T-helper 9 cell (primary cell): Measurements from ENCODE around the gene FDPS.
"Not testable (repeated sequence)": the region's sequence is repeated elsewhere in the genome, so short reads cannot be mapped to it uniquely, and the experiment has no call there.

Experiments
- DNase-seq: peaks from one replicate; pipeline ENCODE4 v3.0.0-alpha.2; 2020

Gene FDPS

DNA sequence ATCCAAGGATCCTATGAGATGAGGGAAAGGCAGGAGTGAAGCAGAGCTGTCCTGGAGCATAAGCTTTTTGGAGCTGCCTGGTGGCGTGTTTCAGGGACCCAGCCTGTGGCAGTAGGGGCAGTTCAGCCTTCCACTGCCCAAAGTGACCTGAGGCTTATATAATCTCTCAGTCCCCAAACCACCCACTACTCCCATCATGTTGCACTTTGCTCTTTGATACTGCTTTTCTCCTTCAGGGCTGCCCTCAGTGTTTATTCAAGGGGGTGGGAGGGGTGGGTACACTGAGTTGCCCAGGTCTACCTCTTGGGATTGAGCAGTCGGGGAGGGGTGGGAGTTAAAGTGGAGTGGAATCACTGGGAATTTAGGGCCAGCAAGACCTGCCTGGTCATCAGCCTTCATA lies 22.1 kb upstream of the FDPS start:
- DNase-seq = no peak

DNA sequence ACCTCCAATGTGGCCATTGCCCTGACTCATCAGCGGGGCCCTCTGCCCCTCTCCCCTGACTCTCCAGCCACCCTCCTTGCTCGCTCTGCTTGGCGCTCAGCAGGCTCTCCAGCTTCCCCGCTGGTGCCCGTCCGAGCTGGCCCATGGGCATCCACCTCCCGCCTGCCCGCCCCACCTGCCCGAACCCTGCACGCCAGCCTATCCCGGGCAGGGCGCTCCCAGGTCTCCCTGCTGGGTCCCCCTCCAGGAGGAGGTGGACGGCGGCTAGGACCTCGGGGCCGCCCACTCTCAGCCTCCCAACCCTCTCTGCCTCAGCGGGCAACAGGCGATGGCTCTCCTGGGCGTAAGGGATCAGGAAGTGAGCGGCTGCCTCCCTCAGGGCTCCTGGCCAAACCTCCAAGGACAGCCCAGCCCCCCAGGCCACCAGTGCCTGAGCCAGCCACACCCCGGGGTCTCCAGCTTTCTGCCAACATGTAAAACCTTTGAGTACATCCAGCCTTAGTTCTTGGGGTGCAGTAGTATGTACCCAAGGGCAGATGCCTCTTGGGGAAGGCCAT lies 20.6 kb upstream of the FDPS start:
- no peak for DNase-seq

DNA sequence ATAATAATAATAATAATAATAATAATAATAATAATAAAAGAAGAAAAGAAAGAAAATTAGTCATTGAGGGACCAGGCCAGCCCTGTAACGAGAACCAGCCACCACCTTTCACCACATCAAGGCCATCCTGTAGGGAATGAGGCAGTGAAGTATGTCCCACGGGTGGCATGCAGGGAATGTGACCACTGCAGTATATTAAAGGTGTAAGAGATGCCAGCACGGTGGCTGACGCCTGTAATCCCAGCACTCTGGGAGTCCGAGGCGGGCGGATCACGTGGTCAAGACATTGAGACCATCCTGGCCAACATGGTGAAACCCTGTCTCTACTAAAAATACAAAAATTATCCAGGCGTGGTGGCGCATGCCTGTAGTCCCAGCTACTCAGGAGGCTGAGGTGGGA lies 17.7 kb upstream of the FDPS start:
- not testable (repeated sequence) for DNase-seq

DNA sequence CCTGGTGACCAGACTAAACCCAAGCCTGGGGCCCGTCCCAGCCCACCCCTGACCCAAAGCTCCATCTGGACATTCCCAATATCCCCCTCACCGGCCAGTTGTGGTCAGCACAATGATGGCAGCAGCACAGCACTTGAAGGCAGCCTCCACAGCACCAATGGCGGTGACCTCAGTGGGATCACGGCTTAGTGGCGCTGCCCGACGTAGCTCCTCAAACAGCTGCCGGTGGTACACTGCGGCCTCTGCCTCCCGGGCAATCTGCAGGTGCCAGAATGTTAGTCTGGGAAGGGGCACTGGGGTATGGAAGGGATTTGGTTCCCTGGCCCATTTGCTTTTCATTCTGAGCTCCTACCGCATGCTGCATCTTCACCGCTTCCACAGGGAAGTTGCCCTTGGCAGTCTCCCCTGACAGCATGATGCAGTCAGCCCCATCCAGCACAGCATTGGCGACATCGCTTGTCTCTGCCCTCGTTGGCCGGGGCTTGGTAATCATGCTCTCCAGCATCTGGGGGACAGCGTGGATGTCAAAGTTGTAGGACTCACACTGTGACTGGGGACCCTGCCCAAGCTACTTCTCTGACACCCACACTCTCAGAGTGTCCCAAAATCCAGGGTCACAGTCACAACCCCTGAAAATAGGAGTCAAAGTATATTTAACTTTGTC lies 15.4 kb upstream of the FDPS start:
- no peak for DNase-seq

DNA sequence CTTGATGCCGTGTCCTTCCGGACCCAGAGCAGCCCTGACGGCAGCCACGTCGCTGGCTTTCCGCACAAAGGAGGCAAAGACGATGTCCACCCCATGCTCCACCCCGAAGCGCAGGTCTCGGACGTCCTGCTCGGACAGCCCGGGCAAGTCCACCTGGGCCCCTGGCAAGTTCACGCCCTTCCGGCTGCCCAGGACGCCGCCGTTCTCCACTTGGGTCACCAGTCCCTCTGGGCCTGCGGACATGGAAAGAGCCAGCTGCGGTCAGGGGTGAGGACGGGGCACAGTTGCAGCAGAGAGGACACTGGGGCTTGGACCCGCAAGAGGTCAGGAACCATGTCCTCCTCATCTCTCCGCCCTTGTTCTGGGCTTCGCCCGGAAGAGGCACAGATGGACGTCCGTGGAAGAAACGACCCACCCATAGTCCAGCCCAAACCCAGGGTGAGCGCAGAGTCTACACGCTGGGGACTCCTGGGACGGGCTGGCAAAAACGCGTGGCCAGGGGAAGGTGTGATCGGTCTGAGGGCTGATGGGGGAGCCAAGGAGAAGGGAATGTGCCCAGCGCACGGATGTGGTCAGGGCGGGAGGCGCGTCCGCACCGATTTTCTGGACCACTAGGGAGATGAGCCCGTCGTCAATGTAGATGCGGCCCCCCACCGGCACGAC lies 14.0 kb upstream of the FDPS start:
- DNase-seq = no peak

DNA sequence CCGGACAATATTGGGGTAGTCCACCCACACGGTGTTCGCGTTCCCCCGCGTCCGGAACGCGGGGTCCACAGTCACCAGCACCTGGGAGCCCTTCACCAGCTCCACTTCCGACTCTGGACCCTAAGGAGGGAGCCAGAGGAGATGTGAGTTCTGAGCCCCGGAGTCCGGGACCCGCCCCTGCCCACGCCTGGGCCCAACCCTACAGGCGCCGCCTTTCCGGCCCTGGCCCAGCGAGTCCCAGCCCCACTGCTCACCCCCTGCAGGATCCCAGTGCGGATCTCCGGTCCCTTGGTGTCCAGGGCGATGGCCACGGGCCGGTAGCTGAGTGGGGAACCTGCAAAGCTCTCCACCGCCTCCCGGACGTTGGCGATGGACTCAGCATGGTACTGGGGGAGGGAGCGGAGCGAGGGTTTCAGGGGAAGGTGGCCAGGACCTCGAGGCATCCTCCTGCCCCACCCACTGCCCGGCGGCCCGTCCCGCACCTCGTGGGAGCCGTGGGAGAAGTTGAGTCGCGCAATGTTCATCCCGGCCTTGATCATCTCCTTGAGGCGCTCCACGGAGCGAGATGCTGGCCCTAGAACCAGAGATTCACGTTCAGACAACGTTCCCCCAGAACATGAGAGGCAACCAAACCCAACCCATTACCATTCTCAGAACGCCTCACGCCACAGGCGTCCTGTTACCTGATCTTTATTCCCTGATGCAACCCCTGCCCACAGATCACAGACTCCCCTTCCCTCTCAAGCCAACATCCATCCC lies 13.3 kb upstream of the FDPS start:
- no peak for DNase-seq

DNA sequence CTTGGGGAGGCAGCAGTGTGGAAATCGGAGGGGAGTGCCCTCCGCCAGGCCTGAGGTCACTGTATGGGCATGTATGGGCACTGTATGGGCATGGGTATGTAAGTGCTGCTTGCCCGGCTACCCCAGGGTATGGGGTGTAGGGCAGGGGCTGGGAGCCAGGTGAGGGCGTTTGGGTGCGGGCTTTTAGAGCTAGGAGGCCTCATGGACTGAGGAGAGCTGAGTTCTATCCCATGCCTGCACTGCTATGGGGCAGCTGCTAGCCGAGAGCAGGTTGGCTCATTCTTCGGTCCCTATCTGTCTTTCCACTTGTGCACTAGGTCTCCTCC lies 12.8 kb upstream of the FDPS start:
- DNase-seq = no peak

DNA sequence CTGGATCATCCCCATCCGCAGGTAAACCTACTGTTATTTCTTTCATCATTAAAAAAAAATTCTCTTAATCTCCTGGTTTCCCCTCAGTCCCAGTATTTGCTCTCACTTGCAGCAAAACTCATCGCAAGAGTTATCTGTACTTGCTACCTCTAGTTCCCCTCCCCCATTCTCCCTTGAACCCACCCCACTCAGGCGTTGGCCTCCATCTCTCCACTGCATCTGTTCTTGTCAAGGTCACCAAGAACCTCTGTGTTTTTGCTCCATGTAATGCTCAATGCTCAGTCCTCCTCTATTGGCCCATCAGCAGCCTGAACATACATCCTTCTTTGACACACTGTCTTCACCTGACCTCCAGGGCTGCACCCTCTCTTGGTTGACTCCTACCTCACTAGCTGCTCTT lies 12.0 kb upstream of the FDPS start:
- DNase-seq = no peak

DNA sequence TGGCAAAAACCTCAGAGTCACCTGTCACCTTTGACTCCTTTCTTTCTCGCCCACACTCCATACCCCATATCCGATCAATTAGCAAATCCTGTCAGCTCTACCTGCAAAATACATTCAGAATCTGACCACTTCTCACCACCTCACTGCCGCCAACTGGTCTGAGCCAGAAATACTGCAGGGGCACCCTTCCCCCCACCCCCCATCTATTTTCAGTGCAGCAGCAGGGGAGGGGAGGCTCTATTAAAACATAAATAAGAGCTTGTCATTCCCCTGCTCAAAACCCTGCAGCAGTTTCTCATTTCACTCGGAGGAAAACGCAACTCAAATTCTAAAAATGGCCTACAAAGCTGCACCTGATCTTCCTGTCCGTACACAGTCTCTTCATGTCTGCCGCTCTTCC lies 11.3 kb upstream of the FDPS start:
- no peak for DNase-seq

DNA sequence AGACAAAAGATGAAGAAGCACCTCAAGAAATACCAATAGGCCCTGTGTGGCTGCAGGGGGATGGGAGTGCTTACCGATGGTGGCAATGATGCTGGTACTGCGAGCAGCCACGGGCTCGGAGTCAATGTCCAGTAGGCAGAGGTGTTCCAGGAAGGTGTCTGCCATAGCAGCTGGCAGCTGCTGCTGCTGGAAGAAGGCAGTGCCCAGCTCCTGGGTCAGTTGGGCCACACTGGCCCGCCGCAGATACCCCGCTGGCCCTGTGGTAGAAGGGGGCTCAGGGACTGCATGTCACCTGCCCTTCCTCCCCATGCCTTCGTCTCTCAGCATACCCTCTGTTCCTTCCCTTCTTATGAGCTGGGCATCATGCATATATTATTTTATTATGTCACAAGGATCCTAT lies 8.6 kb upstream of the FDPS start:
- no peak for DNase-seq

DNA sequence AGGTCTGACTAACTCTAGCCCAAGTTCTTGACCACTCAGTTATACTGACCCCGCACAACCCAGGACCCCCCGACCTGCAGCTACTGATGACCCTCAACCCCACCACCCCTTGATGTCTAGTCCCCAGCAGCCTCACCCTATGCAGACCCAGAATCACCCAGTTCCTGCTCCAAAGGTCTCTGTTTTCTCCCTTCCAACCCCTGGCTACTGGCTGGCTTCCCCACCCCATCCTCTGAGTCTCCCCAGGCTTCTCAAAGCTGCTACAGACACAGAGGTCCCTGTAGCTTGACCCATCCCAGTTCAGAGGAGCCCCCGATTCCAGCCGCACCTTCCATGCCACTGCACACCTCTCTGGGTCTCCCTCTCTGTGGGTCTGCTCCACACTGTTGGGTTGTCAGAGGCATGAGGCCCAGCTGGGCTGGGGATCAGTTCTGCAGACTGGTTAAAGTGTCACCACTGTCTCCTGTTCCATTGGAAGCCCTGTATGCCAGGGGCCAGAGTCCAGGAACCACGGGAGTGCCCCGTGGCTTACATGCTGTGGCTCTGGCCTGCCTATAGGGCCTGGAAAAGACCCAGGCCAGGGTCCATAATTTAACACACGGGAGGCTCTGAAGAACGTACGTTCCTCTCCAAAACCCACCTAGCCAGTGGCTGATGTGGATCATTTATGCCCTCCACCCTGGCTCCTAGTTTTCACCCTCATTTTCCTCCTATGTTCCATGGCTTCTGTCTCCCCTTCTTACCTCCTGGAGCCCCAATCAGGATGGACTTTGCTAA lies 7.9 kb upstream of the FDPS start:
- no peak for DNase-seq

DNA sequence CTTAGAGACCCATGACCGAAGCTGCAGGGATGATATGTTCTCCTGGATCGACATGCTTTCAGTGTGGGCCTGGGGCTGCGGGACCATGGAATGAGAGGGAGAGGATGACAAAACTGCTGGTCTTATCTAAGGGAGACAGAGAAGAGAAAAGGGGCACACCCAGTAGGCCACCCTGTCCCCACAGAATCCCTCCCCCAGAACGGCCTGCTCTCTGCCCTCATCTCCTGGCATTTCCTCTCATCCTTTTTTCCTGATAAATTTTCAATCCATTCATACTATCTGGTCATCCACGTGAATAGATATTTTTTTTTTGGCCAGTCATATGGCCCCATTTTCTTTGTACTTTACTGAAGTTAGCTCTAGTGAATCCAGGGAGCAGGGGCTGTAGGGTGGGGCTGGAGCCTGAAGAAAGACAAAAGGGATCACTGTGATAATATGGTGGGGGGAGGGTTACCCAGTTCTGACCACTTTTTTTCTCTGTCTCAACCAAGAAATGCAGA lies 7.3 kb upstream of the FDPS start, which contains the start of gene PKLR:
PKLR (minus strand) TSS at position 97 of the 500 bp plus-strand sequence; CDS start at position 54, 43 bp downstream.
- DNase-seq = no peak

DNA sequence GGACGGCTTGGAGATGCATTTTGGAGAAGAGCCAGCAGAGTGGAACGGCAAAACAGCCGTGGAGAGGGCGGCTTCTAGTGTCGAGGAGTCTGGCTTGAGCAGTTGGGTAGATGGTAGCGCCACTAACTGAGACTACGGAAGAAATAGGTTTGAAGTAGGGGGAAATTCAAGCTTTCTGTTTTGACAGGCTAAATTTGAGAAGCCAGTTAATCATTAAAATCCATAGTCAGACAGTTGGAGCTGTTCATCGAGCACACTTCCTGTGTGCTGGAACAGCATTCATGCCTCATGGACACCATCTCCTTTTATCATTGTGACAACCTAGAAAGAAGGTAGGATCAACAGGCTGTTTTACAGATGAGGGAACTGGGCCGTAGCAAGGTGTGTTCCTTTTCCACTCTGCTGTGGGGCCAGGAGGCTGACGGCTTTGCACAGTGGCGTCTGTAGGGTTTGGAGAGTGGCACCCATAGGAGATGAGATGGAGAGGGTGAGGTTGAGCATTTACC lies 4.1 kb upstream of the FDPS start:
- DNase-seq = no peak

DNA sequence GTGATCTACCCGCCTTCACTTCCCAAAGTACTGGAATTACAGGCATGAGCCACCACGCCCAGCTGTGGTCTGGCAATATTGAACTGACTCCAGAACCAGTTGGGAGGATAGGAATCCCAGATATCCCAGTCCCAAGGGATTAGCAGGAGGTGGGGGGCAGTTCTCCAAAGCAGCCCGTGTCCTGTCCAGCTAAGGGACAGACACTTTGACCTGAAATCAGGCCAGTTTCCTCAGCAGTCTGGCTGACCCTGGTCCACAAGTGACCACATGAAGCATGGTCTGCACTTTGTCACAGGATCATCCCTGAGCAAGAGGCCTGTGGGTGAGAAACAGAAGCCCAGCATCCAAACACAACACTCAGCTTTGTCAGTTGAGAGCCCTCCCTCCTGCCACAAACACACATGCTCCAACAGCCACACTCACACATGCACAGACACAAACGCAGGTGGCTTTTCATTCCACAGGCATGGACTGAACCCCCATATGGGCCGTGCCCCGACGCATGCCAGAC lies 2.7 kb upstream of the FDPS start:
- no peak for DNase-seq

DNA sequence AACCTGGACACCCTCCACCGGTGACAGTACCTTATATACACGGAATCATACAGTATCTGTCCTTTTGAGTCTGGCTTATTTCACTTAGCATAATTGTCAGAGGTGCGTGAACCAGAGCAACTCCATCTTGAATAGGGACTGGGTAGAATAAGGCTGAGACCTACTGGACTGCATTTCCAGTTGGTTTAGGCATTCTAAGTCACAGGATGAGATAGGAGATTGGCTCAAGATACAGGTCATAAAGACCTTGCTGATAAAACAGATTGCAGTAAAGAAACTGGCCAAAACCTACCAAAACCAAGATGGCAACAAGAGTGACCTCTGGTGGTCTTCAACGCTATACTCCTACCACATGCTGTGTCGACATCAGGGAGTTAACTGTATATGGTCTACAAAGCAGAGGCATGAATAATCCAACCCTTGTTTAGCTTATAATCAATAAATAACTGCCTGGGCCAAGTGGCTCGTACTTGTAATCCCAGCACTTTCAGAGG lies 1.4 kb upstream of the FDPS start:
- DNase-seq = no peak

DNA sequence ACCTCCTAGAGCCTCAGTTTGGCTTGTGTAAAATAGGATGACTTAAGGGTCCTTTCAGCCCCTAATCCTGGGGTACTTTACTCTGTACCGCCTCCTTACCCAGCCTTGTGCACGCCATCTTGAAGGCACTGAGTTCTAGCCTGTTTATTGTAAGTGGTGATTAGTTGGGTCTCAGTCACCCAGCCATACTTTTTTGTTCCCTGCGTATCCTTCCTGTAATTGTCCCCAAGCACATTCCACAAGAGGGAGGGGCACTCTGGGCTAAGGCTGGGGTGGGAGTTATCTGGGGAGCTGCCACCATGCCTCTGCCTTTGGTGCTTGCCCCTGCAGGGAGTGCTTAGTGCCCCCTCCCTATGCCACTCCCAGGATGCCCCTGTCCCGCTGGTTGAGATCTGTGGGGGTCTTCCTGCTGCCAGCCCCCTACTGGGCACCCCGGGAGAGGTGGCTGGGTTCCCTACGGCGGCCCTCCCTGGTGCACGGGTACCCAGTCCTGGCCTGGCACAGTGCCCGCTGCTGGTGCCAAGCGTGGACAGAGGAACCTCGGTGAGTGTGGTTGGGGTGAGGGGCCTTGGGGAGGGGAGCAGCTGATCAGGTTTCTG lies 856 bp downstream of the FDPS start:
- no peak for DNase-seq

DNA sequence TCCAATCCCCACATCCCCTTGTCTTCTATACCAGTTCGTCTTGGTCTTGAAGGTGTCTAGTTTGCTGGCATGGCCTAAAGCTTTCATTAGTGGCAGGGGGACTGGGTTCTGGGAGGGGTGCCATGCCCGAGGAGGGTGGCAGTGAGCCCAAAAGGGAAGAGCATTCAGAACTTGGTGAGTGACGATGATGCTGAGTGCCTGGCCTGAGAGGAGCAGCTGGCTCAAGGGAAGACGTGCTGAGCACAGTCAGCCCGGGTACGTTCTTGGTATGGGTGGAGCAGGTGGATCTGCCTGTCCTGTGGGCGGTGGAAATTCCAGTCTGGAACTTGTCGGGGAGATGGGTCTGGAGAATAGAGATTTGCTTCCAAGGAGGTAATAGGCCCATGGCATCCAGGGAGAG lies 4.6 kb downstream of the FDPS start:
- no peak for DNase-seq

DNA sequence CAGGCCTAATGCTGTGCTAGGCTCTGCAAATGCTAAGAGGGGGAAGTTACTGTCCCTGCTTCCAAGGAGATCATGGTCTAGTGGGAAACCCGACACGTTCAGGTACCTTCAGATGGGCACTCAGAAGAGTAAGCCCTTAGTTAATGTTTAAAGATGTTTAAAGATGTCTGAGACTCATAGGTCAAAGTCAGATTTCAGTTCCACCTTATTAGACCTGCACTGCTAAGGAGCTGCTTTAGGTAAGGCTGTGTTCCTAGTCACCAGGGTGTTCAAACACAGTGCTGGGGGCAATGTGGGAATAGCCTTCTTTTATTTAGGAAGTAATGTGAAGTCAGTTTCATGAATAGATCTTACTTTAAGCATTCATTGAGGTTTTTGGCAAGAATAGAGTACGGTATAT lies 8.3 kb downstream of the FDPS start:
- no peak for DNase-seq

DNA sequence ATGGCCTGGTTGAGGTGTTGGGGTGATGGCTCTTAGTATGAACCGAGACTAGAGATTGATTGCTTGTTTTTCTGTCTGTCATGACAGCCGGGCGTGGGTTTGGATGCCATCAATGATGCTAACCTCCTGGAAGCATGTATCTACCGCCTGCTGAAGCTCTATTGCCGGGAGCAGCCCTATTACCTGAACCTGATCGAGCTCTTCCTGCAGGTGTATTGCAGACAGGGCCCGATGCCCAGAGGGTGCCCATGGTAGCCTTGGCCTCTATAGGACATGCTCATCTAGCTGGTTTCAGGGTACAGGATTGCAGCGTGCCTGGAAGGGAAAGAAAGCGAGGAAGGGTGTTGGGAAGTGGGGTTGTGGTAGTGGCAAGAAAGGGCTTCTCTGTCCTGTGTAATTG lies 9.4 kb downstream of the FDPS start:
- no peak for DNase-seq

DNA sequence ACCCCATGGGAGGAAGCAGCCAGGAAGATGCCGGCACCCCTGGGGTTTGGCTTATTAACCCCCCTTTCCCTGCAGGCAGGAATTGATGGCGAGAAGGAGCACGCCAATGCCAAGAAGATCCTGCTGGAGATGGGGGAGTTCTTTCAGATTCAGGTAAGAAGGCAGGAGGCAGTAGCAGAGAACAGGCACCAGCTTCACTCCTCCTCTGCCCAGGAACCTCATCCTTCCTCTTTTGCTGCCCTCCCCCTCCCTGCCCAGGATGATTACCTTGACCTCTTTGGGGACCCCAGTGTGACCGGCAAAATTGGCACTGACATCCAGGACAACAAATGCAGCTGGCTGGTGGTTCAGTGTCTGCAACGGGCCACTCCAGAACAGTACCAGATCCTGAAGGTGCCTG lies 10.9 kb downstream of the FDPS start:
- no peak for DNase-seq

DNA sequence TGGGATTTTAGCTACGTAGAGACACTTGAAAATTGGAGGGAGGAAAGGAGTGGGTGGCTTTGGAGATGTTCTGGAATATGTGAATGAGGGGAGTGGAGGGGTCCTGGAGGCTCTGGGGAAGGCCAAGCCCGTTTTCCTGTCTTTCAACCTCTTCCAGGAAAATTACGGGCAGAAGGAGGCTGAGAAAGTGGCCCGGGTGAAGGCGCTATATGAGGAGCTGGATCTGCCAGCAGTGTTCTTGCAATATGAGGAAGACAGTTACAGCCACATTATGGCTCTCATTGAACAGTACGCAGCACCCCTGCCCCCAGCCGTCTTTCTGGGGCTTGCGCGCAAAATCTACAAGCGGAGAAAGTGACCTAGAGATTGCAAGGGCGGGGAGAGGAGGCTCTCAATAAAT lies 11.6 kb downstream of the FDPS start:
- no peak for DNase-seq
